Epithelial cell of esophagus (primary cell): ENCODE data around the gene CLEC16A.

ENCODE experiments used
- DNase-seq: peaks from one replicate; pipeline ENCODE4 v3.0.0; 2010; ENCODE audit warnings: low read depth
- H3K4me3 ChIP-seq: 2 replicates; pipeline ENCODE4 v1.5.1; 2011; ENCODE audit warnings: mild to moderate bottlenecking, low read length, control low read depth
- TF ChIP-seq, protein P1 (sequence below): IDR thresholded peaks from 2 replicates; pipeline ENCODE4 v1.5.1; 2011; ENCODE audit warnings: low read depth, mild to moderate bottlenecking, low read length, control low read depth, inconsistent platforms; ENCODE audit not compliant: insufficient read depth; ENCODE audit errors: missing control alignments

Gene CLEC16A

DNA sequence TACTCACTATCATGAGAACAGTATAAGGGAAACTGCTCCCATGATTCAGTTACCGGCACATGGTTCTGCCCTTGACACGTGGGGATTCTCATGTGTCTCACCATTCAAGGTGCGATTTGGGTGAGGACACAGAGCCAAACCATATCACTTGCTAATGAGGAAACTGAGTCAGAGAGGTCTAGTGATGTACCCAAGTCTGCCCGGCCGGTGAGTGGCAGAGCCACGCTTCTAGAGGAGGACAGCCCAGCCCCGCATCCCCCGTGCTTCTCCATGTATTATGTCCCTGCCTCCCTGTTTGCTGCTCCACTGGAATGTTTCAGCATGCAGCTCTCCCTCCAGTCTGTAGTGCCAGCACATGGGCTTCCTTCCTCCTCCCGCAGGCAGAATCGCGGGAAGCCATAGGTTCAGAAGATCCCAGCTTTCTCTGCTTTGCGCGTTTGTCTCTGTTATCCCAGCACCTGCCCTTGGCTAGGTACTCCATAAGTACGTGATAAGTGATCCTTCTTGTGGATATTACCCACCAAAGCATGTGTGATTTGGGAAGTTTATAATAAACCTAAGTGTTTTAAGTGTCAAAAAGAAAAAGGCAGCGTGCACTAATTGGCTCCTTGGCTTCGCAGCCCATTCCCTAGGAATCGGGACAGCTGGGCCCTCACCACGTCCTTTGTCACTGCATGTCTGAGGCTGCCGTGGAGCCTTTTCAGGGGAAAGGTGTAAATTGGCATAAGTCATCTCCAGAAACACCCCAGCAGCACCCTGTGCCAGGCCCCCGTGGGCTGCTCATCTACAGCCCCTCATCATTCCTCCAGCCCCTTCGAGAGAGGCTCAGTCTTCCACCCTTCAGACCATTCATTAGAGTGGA lies 103.8 kb downstream of the CLEC16A start:
- TF ChIP-seq, protein P1, sequence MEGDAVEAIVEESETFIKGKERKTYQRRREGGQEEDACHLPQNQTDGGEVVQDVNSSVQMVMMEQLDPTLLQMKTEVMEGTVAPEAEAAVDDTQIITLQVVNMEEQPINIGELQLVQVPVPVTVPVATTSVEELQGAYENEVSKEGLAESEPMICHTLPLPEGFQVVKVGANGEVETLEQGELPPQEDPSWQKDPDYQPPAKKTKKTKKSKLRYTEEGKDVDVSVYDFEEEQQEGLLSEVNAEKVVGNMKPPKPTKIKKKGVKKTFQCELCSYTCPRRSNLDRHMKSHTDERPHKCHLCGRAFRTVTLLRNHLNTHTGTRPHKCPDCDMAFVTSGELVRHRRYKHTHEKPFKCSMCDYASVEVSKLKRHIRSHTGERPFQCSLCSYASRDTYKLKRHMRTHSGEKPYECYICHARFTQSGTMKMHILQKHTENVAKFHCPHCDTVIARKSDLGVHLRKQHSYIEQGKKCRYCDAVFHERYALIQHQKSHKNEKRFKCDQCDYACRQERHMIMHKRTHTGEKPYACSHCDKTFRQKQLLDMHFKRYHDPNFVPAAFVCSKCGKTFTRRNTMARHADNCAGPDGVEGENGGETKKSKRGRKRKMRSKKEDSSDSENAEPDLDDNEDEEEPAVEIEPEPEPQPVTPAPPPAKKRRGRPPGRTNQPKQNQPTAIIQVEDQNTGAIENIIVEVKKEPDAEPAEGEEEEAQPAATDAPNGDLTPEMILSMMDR = no peak
- no peak overlapping the region for H3K4me3 ChIP-seq
- no peak for DNase-seq

DNA sequence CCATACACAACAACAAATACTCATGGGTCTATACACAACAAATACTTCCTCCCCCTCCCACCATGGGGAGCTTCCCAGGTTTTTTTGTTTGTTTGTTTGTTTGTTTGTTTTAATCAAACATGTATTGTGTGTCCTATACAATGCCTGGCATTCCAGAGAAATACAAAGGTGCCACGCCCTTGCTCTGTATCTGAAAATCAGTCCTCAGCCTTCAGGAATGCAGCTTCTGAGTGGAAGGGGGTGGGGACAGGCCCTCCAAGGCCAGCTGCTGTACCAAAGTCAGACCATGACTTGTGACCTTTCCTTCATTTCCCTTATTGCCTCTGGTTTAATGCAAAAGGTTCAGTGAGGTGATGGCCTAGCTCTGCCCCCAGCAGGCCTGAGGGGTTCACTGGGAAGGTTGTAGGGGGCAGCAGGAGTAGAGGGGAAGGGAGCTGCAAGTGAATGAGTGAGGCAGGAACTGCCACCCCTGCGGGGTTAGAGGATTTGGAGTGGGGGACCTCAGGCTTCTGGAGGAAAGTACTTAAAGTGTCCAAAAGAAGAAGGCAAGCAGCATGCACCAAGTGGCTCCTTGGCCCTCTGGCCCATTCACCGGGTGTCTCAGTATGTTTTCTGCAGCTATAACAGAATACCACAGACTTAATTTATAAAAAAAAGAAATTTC lies 105.2 kb downstream of the CLEC16A start:
- DNase-seq = peak; percentile 53
- no peak overlapping the region for H3K4me3 ChIP-seq
- TF ChIP-seq, protein P1 = no peak

DNA sequence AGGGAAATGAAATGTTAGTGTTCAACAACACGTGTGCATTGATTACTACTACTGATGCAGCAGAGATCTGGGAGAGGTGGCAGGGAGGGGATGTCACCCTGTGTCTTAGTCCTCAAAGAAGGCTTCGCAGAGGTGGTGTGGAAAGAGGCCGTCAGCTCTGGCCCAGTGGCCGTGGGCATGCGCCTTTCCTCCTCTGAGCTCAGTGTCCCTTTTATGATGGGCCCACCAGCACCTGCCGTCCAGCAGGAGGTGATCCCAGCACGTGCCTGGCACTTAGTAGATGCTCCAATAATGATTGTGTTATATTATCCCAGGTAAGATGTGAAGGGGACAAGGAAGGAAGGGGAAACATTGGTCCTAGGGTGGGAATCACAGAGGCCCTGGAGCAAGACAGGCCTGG lies 106.2 kb downstream of the CLEC16A start:
- DNase-seq = no peak
- no peak overlapping the region for H3K4me3 ChIP-seq
- TF ChIP-seq, protein P1 = no peak

DNA sequence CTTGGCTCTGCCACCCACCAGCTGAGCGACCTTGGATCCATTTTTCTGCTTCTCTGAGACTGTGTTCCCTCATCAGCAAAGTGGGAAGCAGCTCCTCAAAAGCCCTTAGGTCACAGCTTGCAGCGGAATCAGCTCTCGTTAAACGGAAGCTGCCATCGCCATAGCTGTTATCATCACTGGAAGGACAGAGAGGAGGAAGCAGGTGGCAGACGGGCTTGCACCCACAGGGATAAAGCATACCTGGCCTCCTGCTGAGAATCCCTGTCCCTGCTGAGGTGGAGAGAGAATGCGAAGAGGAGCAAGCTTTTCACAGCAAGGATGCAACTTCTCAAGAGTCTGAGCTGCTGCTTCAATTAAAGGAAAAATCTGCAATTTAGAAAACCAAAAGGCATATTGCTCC lies 106.6 kb downstream of the CLEC16A start:
- no peak for DNase-seq
- TF ChIP-seq, protein P1 = no peak
- H3K4me3 ChIP-seq = no peak overlapping the region

DNA sequence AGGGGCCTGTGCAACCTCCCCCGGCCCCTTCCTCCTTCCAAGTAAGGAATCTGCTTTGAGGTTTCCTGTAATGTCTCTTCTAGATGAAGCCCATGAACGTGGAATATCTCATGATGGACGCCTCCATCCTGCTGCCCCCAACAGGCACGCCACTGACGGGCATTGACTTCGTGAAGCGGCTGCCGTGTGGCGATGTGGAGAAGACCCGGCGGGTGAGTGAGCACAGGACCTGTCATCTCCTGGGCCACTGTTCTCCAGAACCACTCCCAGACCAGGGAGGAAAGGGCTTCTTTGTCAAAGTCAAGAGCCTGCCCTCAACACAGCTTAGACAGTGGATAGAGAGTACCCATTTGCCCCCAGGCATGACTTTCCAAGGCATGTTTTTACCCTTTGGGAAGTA lies 107.1 kb downstream of the CLEC16A start:
- TF ChIP-seq, protein P1 = no peak
- no peak overlapping the region for H3K4me3 ChIP-seq
- DNase-seq = no peak

DNA sequence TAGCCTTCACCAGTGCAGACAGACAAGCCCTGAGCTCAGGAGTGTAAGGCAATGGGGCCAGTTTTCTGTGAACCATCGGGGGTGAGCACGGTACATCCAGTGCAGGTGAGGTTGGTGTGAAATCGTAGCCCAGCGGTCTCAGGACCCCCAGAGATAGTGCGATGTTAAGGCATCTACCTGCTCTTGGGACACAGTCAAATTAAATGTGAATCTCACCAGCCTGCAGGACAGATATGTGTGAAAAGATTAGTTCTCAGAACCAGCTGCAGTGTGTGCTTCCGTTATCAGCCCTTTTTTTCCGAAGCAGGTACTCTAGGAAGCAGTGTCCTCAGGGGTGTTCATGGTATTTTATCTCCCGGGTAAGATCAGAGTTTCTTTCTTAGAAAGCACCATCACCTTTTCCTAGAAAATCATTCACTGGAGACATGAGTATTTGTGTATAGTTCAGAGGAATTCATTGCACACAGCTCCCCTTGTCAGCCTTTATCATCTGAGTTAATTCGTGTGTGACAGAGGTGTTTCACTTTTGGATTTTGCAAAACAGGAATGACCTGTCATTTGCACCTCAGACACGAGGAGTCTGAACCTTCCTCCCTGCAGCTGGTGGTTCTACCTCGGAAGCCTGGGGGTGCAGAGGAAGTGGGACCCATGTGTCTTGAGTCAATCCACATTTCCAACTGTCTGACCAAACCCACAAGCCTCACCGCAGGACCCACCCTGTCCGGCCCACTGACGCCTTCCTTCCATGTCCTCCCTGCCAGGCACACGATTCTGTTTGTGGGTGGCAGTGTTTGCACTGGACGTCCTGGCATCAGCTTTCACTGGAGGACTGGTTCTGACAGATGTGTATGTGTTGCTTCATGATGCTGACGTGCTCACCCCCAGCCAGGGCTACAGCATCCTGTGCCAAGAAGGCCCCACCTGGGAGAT lies 107.8 kb downstream of the CLEC16A start:
- peak; percentile 37 for DNase-seq
- no peak overlapping the region for H3K4me3 ChIP-seq

More for the DNA sequence above, 107.8 kb downstream of the CLEC16A start:
- TF ChIP-seq, protein P1 = no peak
